ENCODE measurements around the gene LAMB3.

DNA sequence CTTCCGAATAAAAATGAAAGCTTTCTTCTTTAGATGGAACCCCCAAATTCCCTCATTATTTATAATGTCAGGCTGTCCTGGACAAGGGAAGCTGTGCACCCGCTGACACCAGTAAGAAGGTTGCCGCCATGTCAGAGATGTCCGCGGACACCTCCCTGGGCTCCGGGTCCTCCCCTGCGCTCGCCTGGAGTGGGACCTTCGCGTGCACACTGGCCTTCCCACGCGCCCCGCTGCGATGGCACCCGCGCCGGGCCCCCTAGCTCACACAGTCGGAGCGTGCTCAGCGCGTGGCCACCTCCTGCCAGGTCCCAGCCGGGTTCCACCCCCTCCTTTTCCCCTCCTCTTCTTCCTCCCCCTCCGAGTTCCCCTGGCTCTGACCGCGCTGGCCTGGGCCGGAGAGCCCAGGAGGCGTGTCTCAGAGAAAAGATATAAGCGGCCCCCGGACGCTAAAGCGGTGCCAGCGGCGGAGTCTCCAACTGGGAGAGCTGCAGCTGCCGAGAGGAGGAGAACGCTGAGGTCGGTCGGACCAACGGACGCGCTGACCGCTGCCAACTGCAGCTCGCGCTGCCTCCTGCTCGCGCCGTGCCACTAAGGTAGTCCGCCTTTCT is 22.8 kb upstream of the LAMB3 start, which contains the start of gene G0S2:
- TF ChIP-seq TEAD4 (IDR thresholded peaks at IDR 0.05; ENCODE audit: borderline replicate concordance, insufficient read depth) (no peak), EP300 (IDR thresholded peaks at IDR 0.05; ENCODE audit: borderline replicate concordance in 1 of 2, low read depth in 1 of 2, low read length in 1 of 2) (no peak)
